Measurements from ENCODE around the gene RGS3.

RGS3 gene

GRCh38 chr9:113608082-113608685 is 144.7 kb downstream of the RGS3 start:
- DNase-seq, result no peak

- no peak for DNase-seq
These were observed 146.2 kb downstream of the RGS3 start for GRCh38 chr9:113609562-113610318.

- DNase-seq, result no peak
These were observed 148.1 kb downstream of the RGS3 start for GRCh38 chr9:113611461-113612215.

- no peak for DNase-seq
These were observed 148.8 kb downstream of the RGS3 start for GRCh38 chr9:113612216-113612747.

GRCh38 chr9:113612828-113613227 is 149.3 kb downstream of the RGS3 start:
- no peak for DNase-seq

GRCh38 chr9:113613815-113614413 is 150.4 kb downstream of the RGS3 start:
- DNase-seq, result no peak

GRCh38 chr9:113614843-113615648 is 151.5 kb downstream of the RGS3 start:
- no peak for DNase-seq

- no peak for DNase-seq
These were observed 152.6 kb downstream of the RGS3 start for GRCh38 chr9:113616116-113616515.

GRCh38 chr9:113616621-113617496 is 153.3 kb downstream of the RGS3 start:
- DNase-seq, result no peak

GRCh38 chr9:113617550-113617949 is 154.0 kb downstream of the RGS3 start:
- no peak for DNase-seq

GRCh38 chr9:113618836-113619490 is 155.4 kb downstream of the RGS3 start:
- DNase-seq, result no peak

- DNase-seq, result no peak
These were observed 156.2 kb downstream of the RGS3 start for GRCh38 chr9:113619491-113620376.

- DNase-seq, result no peak
These were observed 157.0 kb downstream of the RGS3 start for GRCh38 chr9:113620377-113621161.

GRCh38 chr9:113621309-113621791 is 157.8 kb downstream of the RGS3 start:
- DNase-seq, result no peak

- DNase-seq, result no peak
These were observed 158.5 kb downstream of the RGS3 start for GRCh38 chr9:113621980-113622379.

- DNase-seq, result no peak
These were observed 159.3 kb downstream of the RGS3 start for GRCh38 chr9:113622600-113623400.

- no peak for DNase-seq
These were observed 160.4 kb downstream of the RGS3 start for GRCh38 chr9:113623851-113624485.
